ENCODE data around the gene RHBDD1. TPM values are rescaled to one million over a fixed set of nuclear protein-coding genes. Genes with fewer than 3 reads are reported as not detected.

Gene RHBDD1
- total RNA-seq, 6 donors from 2014 or later, result 2.6 to 40.2 (median 14.5) TPM

DNA sequence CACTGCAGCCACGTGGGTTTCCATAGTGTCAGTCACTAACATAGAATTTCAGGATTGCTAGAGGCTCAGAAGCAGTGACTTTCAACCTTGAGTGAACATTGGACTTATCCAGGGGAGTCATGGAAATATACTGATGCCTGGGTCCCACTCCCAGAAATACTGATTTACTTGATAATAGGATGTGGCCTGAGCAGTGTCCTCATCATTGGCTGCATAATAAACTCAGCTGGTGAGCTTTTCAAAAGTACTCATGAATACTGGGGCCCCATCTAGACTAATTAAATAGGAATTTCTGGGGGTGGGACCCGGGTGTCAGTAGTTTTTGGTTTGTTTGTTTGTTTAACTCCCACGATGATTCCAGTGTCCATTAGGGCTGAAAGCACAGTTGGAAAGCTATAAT, 186.8 kb downstream of the RHBDD1 start:
- Histone ChIP-seq H3K4me1 (no peaks in the 10 kb centered on the region), H3K9me3 (no peaks in the 10 kb centered on the region), H3K36me3 (no peaks in the 10 kb centered on the region), H3K27me3 (no peaks in the 10 kb centered on the region), H3K4me3 (no peak overlapping the region), H3K27ac (no peak overlapping the region)
- DNase-seq, result no peak
- no peak for TF ChIP-seq POLR2AphosphoS5 (IDR thresholded peaks at IDR 0.05)
- no peak for TF ChIP-seq EP300 (IDR thresholded peaks at IDR 0.05)
- no peak for TF ChIP-seq POLR2A (IDR thresholded peaks at IDR 0.05)
- TF ChIP-seq, protein P1, sequence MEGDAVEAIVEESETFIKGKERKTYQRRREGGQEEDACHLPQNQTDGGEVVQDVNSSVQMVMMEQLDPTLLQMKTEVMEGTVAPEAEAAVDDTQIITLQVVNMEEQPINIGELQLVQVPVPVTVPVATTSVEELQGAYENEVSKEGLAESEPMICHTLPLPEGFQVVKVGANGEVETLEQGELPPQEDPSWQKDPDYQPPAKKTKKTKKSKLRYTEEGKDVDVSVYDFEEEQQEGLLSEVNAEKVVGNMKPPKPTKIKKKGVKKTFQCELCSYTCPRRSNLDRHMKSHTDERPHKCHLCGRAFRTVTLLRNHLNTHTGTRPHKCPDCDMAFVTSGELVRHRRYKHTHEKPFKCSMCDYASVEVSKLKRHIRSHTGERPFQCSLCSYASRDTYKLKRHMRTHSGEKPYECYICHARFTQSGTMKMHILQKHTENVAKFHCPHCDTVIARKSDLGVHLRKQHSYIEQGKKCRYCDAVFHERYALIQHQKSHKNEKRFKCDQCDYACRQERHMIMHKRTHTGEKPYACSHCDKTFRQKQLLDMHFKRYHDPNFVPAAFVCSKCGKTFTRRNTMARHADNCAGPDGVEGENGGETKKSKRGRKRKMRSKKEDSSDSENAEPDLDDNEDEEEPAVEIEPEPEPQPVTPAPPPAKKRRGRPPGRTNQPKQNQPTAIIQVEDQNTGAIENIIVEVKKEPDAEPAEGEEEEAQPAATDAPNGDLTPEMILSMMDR (IDR thresholded peaks at IDR 0.05), result no peak
- ATAC-seq (ENCODE audit: low FRiP score in 2 of 2), result no peak
- WGBS, 2 donors, result 63 to 82% methylated on average over 3 of the region's 3 CpGs

DNA sequence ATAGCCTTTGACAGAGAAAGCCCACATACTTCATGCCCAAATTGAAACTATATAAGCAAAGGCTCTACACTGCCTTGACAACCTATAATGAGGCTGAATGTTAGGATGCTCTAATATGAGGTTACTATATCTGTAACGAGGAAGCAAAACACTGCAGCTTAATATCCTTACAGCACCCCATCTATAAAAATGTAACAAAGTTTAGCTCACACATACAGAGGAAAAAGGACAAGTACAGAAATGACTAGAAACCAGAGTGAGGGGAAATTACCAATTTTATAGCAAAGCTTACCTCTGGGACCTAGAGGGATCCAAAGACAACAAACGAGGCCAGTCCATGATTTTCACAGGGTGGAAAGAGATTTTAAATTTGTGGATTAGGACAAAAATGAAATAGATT, 189.7 kb downstream of the RHBDD1 start:
- Histone ChIP-seq H3K27me3 (no peaks in the 10 kb centered on the region), H3K27ac (no peak overlapping the region), H3K9me3 (no peaks in the 10 kb centered on the region), H3K36me3 (no peaks in the 10 kb centered on the region), H3K4me3 (no peak overlapping the region), H3K4me1 (no peaks in the 10 kb centered on the region)
- ATAC-seq (ENCODE audit: low FRiP score in 2 of 2), result no peak
- DNase-seq, result no peak
- TF ChIP-seq, protein P1 (IDR thresholded peaks at IDR 0.05), result no peak
- TF ChIP-seq EP300 (IDR thresholded peaks at IDR 0.05) (no peak), POLR2AphosphoS5 (IDR thresholded peaks at IDR 0.05) (no peak), POLR2A (IDR thresholded peaks at IDR 0.05) (no peak)
- 82 to 86% methylated on average over 2 of the region's 2 CpGs for WGBS, 2 donors

DNA sequence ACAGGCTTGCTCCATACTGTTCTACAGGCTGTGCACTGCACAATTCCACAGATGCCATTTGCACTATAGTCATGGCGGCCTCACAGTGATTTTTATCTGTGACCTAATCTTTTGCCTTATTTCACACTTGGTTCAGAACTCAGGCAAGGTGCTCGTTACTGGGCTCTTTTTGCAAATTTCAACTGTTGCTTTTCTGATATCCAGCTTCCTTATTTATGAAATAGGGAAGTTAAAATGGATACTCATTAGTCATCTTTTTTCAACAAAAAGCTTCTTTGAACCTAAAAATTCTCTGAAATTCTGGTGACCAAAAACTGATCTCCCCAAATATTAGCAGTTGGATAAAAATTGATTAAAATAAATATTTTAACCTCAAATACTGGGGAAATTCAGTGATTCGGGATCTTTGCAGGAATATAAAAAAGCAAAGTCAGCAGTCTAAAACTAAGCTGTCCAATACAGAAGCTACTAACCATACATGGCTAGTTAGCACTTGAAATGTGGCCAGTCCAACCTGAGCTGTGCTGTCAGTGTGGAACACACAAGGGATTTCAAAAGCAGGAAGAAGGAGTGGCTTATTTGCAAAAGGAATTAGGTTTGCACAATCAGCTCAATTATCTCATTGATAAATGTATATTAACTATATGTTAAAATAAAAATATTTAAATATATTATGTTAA, 193.7 kb downstream of the RHBDD1 start:
- Histone ChIP-seq H3K4me3 (no peak overlapping the region), H3K9me3 (no peaks in the 10 kb centered on the region), H3K27ac (no peak overlapping the region), H3K4me1 (no peaks in the 10 kb centered on the region), H3K36me3 (no peaks in the 10 kb centered on the region), H3K27me3 (no peaks in the 10 kb centered on the region)
- ATAC-seq (ENCODE audit: low FRiP score in 2 of 2) (no peak), DNase-seq (no peak)
- TF ChIP-seq, protein P1 (IDR thresholded peaks at IDR 0.05), result no peak
- no peak for TF ChIP-seq POLR2A (IDR thresholded peaks at IDR 0.05)
- no peak for TF ChIP-seq POLR2AphosphoS5 (IDR thresholded peaks at IDR 0.05)
- TF ChIP-seq EP300 (IDR thresholded peaks at IDR 0.05), result no peak
- 66 to 84% methylated on average over 3 of the region's 3 CpGs for WGBS, 2 donors

DNA sequence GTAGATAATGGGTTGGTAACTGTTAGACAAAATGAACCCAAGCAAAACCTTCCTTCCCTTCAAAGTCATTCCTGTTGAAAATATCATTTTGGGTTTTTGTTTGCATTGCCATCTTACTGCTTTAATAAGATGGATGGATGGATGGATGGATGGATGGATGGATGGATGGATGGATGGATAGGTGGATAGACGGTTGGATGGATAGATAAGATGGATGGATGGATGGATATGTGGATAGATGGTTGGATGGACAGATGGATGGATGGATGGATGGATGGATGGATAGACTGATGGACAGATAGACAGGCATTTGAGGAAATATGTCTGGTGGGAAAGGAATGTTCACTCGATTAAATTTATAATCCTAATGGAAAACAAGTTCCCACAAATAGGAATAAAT, 194.9 kb downstream of the RHBDD1 start:
- H3K36me3 ChIP-seq, result no peaks in the 10 kb centered on the region
- H3K4me1 ChIP-seq, result no peaks in the 10 kb centered on the region
- ATAC-seq (ENCODE audit: low FRiP score in 2 of 2) (no peak), DNase-seq (no peak)
- H3K4me3 ChIP-seq, result no peak overlapping the region
- no peaks in the 10 kb centered on the region for H3K27me3 ChIP-seq
- WGBS, 2 donors, result 78 to 91% methylated on average over 2 of the region's 2 CpGs
- TF ChIP-seq POLR2AphosphoS5 (IDR thresholded peaks at IDR 0.05) (no peak), POLR2A (IDR thresholded peaks at IDR 0.05) (no peak), EP300 (IDR thresholded peaks at IDR 0.05) (no peak)
- no peaks in the 10 kb centered on the region for H3K9me3 ChIP-seq
- H3K27ac ChIP-seq, result no peak overlapping the region

GRCh38 chr2:227031379-227031778, 195.5 kb downstream of the RHBDD1 start:
- H3K36me3 ChIP-seq, result no peaks in the 10 kb centered on the region
- TF ChIP-seq, protein P1 (IDR thresholded peaks at IDR 0.05), result no peak
- TF ChIP-seq EP300 (IDR thresholded peaks at IDR 0.05), result no peak
- TF ChIP-seq POLR2AphosphoS5 (IDR thresholded peaks at IDR 0.05), result no peak
- TF ChIP-seq POLR2A (IDR thresholded peaks at IDR 0.05), result no peak
- no peak overlapping the region for H3K27ac ChIP-seq
- no peaks in the 10 kb centered on the region for H3K4me1 ChIP-seq
- no peak overlapping the region for H3K4me3 ChIP-seq
- 40 to 76% methylated on average over 3 of the region's 3 CpGs for WGBS, 2 donors
- DNase-seq (no peak), ATAC-seq (ENCODE audit: low FRiP score in 2 of 2) (no peak)
- H3K27me3 ChIP-seq, result no peaks in the 10 kb centered on the region
- no peaks in the 10 kb centered on the region for H3K9me3 ChIP-seq
